Suprapubic skin (tissue), 4 donors: Measurements from ENCODE around the gene OR3A3.
"Not testable (repeated sequence)": the region's sequence is repeated elsewhere in the genome, so short reads cannot be mapped to it uniquely, and the experiment has no call there.

Experiments
- POLR2A ChIP-seq, 2 donors: fragments of 450-650 bp; IDR thresholded peaks; one replicate each; pipeline ENCODE4 v1.6.1; 2017; ENCODE audit warnings: antibody characterized with exemption in 2 of 2, mild to moderate bottlenecking in 2 of 2, moderate library complexity in 2 of 2
- POLR2AphosphoS5 ChIP-seq, 3 donors: sonication (generic); formaldehyde crosslinking; IDR thresholded peaks; one replicate each; pipeline ENCODE4 v1.6.1; 2017; ENCODE audit warnings: antibody characterized with exemption in 3 of 3
- TF ChIP-seq, protein P1 (sequence below), 2 donors: fragments of 200-600 bp in 1 of 2; fragments of 450-650 bp in 1 of 2; sonication (generic) in 1 of 2; IDR thresholded peaks; one replicate each; pipeline ENCODE4 v1.5.1; 2016 to 2019; ENCODE audit warnings: antibody characterized with exemption in 2 of 2, mild to moderate bottlenecking in 1 of 2, moderate library complexity in 1 of 2

DNA sequence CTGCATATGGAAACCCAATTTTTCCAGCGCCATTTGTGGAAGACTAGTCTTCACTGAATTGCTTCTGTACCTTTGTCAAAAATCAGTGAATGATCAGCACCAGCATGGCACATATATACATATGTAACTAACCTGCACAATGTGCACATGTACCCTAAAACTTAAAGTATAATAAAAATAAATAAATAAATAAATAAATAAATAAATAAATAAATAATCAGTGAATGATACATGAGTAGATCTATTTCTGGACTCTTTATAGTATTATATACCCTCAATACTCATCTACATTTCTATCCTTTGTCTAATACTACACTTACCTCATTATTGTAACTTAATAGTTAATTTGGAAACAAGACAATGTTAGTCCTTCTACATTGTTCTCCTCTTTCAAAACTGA is 7.3 kb upstream of the OR3A3 start:
- not testable (repeated sequence) for TF ChIP-seq POLR2AphosphoS5, POLR2A (IDR thresholded peaks at IDR 0.05)
- TF ChIP-seq, protein P1, sequence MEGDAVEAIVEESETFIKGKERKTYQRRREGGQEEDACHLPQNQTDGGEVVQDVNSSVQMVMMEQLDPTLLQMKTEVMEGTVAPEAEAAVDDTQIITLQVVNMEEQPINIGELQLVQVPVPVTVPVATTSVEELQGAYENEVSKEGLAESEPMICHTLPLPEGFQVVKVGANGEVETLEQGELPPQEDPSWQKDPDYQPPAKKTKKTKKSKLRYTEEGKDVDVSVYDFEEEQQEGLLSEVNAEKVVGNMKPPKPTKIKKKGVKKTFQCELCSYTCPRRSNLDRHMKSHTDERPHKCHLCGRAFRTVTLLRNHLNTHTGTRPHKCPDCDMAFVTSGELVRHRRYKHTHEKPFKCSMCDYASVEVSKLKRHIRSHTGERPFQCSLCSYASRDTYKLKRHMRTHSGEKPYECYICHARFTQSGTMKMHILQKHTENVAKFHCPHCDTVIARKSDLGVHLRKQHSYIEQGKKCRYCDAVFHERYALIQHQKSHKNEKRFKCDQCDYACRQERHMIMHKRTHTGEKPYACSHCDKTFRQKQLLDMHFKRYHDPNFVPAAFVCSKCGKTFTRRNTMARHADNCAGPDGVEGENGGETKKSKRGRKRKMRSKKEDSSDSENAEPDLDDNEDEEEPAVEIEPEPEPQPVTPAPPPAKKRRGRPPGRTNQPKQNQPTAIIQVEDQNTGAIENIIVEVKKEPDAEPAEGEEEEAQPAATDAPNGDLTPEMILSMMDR (IDR thresholded peaks at IDR 0.05), result not testable (repeated sequence)
